Smooth muscle cell of the brain vasculature (primary cell): ENCODE measurements around the gene WWOX.
"Not testable (repeated sequence)": the region's sequence is repeated elsewhere in the genome, so short reads cannot be mapped to it uniquely, and the experiment has no call there.

ENCODE experiments used
- DNase-seq: peaks from one replicate; pipeline ENCODE4 v3.0.0-alpha.2; 2012; ENCODE audit warnings: low read depth, low spot score

WWOX gene

GRCh38 chr16:78571434-78571833 is 472.0 kb downstream of the WWOX start:
- no peak for DNase-seq

GRCh38 chr16:78571898-78572358 is 472.5 kb downstream of the WWOX start:
- no peak for DNase-seq

GRCh38 chr16:78574571-78574970 is 475.1 kb downstream of the WWOX start:
- DNase-seq: no peak

GRCh38 chr16:78576941-78577340 is 477.5 kb downstream of the WWOX start:
- DNase-seq: no peak

GRCh38 chr16:78577630-78578029 is 478.2 kb downstream of the WWOX start:
- no peak for DNase-seq

GRCh38 chr16:78579020-78579419 is 479.6 kb downstream of the WWOX start:
- DNase-seq: no peak

- no peak for DNase-seq
These were observed 484.0 kb downstream of the WWOX start for GRCh38 chr16:78583441-78583840.

- DNase-seq: no peak
These were observed 484.9 kb downstream of the WWOX start for GRCh38 chr16:78584213-78584860.

GRCh38 chr16:78584991-78585390 is 485.5 kb downstream of the WWOX start:
- DNase-seq: no peak

- DNase-seq: no peak
These were observed 489.9 kb downstream of the WWOX start for GRCh38 chr16:78589331-78589730.

GRCh38 chr16:78591682-78592103 is 492.2 kb downstream of the WWOX start:
- no peak for DNase-seq

GRCh38 chr16:78592111-78592510 is 492.7 kb downstream of the WWOX start:
- DNase-seq: no peak

- no peak for DNase-seq
These were observed 493.9 kb downstream of the WWOX start for GRCh38 chr16:78593352-78593751.

- no peak for DNase-seq
These were observed 494.7 kb downstream of the WWOX start for GRCh38 chr16:78594191-78594590.

- DNase-seq: no peak
These were observed 497.0 kb downstream of the WWOX start for GRCh38 chr16:78596348-78596995.

GRCh38 chr16:78596996-78597422 is 497.6 kb downstream of the WWOX start:
- DNase-seq: no peak

GRCh38 chr16:78597809-78598570 is 498.5 kb downstream of the WWOX start:
- no peak for DNase-seq

- DNase-seq: no peak
These were observed 499.8 kb downstream of the WWOX start for GRCh38 chr16:78599271-78599670.

GRCh38 chr16:78604423-78605062 is 505.1 kb downstream of the WWOX start:
- DNase-seq: not testable (repeated sequence)

- DNase-seq: no peak
These were observed 506.2 kb downstream of the WWOX start for GRCh38 chr16:78605548-78606101.

- no peak for DNase-seq
These were observed 507.1 kb downstream of the WWOX start for GRCh38 chr16:78606545-78606944.

GRCh38 chr16:78607022-78607421 is 507.6 kb downstream of the WWOX start:
- no peak for DNase-seq
